ENCODE measurements around the gene CYYR1.
A peak's percentile ranks its signal among the peaks of the same experiment; 100 is the strongest.

CYYR1 gene

DNA sequence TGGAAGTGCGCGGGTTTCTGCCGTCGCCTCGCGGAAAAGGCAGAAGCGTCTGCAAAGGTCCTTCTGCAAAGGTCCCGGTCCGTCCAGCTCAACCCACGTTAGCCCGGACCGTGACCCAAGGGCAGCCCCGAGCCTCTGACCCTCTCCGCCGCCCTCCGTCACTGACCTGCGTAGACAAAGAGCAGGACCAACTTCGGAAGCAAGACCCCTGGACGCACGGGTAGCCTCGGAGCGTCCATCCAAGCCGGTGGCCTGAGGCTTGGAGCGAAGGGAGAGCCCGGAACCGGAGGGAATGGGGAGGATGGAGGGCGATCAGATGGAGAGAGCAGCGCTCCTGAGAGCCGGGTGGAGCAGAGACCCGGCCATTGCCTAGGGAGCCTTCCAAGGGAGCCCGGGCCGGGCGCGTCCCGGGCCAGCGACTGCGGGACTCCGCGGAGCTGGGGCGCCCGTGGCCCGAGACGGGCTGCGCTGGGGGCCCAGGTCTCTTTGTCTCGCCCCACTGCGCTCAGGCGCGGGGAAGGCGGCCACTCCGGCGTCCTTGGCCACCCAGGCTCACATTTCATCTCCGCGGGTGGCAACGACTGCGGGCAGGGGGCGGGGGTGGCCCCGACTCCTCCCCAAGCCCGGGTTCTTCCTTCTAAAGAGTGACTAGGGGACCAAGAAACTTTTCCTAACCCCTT, at the start of gene CYYR1:
TSS of gene CYYR1 (minus strand) at position 585 of the 680 bp plus-strand sequence. CDS start at position 239, 346 bp downstream.
- DNase-seq, result peak in 1 of 51 donors; percentile 2

DNA sequence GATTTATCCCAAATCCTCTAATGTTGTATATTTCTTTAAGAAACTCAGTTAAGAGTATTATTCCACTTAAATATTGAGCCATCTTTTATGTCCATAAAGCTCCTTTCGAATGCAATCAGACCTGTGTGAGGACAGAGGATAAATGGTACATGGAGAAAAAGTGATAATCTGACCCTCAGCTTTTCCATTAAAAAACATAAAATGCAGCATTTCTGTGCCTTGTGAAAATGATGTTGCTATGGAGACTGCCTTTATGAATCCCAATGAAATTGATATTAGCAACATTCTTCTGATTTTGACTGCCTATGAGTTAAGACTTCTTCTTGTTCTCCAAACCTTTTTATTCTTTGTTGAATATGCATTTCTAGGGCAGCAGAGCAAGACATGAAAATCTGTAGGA, 44.1 kb upstream of the CYYR1 start:
- DNase-seq, result no peak

DNA sequence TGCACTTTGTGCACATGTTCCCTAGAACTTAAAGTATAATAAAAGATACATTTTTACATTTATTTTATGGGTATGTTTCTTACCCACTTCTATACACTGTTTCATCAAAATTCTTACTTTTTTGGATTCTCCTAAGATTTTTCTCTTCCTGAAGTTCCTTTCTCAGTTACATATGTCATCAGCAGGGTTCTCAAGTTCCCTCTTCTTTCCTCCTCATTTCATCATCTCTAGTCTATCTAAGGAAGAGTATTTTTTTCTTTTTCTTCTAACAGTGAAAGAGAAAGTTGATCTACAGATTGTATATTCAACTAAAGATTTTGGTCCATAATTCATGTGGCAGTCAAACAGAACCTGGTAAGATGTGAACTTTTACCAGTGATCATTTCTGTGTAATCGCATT, 41.2 kb upstream of the CYYR1 start:
- no peak for DNase-seq

DNA sequence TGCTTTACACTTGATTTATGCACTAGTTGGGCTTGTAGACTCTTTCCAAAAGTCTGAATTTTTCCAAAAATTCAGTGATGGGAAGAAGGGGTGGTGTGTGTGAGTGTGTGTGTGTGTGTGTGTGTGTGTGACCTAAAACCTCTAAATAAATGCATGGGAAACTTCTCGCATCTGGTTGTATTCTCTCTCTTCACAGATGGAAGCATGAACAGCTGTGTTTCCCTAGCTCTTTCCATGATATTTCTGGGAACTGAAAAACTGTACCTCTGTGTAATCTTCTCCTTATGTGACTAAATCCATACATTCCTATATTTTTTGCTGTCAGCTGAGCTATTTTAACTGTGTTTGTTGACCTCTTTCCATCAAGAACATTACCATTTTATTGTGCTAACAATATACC, 26.2 kb upstream of the CYYR1 start:
- no peak for DNase-seq

DNA sequence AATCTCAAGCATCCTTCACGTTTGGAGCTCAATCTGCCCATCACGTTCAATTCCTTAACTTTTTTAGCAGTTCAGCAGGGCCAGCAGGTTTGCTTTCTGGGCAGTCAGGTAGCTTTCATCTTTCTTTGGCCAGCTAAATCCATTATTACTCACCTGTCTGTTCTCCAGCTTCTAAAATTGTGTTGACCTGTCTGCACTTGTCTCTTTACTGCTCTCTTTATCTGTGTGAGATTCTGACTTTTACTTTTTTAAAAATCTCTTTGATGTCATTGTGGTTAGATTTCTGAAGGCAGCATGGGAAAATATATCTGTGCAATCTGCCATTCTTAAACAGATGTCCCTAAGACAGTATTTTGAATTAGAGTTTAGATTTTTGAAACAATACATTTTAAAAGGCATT, 24.9 kb upstream of the CYYR1 start:
- no peak for DNase-seq

DNA sequence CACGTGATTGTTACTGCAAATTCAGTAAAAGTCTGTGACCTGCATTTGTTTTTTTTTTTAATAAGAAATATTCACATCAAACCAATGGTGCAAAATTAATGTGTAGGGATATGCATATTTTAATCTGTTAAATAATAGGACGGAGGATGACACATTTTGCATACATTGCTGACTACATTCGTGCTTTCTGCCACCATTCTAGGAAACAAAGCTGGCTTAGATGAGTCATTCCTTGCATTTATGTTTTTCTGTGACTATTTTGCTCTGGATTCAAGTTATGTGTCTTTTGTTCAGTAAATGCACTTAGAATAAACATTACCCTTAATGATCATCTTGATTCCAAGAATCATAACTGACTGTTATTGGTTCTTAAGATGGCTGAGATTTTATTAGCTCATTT, 23.9 kb upstream of the CYYR1 start:
- no peak for DNase-seq

DNA sequence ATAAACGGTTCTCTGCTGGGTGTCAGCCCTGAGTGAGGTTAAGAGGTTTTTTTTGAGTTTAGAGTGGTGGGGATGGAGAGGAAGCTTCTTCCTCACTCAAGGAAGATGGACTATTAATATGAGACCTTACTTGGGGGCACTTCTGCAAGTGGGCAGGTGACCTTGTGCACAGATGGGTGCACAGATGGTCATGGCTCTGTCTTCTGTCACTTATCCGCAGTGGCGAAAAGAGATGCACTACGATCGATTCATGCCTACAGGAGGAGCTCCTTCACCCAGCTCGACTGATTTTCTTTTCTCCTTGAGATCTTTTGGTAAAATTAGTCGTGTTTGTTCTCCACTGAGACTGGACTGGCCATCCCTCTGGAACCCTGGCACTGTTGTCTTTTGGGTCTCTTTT, 22.9 kb upstream of the CYYR1 start:
- no peak for DNase-seq

DNA sequence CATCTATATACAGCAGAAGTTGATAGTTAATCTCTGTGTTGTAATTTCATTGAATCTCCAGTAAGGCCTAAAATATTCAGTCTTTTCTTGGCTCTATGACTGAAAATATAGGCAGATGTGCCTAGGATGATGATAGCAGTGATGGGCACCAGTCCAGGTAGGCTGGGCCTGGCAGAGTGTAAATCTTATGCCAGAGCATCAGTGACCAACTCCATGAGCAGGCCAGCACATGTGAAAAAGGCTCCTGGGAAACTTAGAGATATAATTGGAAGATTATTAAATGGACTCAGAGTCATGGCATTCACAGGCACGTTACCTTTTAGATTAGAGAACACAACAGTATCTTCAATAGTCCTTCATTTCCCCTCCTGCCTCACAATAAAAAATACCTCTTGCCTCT, 20.7 kb upstream of the CYYR1 start:
- DNase-seq, result no peak

DNA sequence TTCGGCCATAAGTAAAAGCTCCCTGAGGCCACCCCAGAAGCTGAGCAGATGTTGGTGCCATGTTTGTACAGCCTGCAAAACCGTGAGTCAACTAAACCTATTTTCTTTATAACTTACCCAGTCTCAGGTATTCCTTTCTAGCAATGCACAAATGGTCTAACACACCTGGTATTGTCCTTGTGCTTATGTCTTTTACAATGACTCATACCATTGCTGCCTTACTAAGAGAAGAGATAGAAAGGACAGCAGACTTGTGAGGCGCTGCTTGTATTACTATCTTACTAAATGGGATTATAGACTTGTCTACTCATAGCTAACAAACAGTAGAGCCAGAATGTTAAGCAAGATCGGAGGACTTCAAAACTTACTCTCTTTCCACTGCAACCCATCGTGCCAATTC, 18.5 kb upstream of the CYYR1 start:
- DNase-seq, result no peak

DNA sequence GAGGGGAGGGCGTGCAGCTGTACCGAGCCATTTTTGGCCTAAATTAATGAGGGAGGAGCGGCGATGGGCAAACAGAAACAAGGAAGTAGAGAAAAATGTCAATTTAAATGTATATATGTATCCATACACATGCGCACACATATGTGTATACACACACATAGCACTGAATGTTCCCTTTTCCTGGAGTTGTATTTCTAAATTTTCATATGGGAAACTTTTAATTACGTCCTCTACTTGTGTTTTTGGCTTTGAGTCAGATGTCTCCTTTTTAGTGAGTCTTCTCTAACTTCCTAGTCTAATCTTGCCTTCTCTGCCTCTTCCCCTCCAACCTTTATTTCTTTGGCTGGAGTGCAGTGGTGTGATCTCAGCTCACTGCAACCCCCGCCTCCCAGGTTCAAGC, 15.4 kb upstream of the CYYR1 start:
- no peak for DNase-seq

DNA sequence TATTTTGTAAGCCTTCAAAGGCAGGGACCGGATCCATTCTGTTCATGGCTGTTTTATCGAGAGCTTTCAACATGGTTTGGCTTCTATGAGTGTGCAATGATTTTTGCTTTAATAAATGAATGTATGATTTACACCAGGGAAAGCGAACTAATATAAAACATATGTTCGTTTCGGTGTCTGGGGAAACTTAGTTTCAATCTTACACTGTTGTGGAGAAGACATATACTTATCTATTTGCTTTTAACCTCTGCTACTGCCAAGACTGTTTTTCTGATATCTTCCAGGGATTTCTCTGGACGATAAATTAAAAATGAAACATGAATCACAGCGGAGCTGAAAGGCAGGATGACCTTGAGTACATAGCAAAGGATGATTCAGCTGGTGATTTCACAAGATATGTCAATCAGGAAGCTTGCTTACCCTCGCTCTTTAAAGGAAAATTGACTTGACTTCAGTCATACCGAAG, 14.7 kb upstream of the CYYR1 start:
- no peak for DNase-seq

DNA sequence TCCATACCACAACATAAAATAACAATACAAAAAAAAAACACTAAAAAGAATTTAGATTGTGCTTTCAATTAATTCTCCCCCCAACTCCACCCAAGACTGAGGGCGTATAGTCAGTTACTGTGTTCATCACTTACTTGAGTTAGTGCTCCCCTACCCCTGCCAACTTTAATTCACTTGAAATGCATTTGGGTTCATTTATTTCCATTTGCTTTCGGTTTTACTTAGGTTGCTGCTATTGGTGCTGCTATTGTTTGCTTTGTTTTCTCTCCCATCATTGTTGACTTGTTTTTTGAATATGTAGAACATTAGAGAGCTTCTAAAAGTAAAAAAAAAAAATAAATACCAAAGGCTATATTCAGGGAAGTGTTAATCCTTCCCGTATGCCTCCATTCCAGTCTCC, 10.7 kb upstream of the CYYR1 start:
- DNase-seq, result no peak

DNA sequence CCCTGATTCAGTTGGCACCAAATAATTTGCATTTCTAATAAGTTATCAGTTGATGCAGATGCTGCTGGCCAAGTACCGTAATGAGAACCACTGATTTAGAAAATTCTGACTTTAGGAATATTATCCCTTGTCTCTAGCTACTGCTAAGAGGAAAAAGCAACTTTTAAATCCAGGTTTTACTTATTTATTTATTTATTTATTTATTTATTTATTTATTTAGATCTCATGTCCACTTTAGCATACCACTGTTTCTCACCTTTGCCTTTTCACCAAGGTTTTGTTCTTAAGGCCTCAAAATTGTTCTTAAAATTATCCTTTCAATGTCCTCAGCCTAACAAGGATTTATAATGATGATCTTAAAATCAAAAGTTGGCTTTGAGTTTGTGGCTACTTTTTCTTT, 8.7 kb upstream of the CYYR1 start:
- DNase-seq, result no peak

DNA sequence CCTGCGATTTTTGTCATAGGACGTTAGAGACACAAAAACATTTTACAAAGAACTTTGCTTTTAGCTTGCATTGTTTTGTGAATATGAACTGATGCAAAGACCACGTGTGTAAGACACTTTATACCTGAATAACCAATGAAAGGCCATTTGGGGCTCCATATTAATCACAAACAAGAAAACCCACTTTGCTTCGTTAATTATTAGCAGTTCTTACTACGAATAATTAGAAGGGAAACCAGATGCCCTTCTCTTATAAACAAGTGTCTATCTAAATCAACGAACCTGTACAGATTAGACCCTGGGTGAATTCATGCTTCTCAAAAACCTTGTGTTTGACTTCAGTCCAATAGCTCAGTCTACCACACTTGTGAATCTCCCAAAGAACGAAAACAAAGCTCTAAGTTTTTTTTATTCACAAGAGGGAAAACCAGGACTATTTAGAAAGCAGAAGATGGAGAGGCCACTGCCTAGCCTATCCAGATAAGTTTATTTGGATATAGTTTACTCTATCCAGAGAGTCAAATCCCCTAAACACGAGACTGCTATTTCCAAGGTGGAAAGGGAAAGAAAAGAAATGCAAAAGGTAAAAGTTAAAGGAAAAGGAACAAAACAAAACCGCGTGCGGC, 897 bp downstream of the CYYR1 start:
- no peak for DNase-seq

DNA sequence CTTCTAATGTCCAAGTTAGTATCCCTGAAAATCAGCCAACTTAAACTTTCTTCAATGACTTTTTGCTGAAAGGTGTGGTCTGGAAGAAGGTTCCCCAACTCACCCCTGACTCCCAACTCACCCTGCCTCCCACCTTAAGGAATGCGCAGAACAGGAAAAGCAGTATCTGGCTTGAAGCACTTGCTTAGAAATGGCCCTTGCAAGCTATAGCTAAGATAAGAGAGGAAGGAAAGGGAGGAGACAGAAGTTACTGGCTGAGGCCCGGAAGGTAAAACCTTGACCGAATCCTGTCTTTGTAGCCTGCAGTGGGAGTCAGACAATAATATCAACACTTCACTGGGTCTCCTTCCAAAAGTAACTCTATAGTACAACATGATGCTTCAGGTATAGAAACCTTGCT, 2.9 kb downstream of the CYYR1 start:
- DNase-seq, result no peak

DNA sequence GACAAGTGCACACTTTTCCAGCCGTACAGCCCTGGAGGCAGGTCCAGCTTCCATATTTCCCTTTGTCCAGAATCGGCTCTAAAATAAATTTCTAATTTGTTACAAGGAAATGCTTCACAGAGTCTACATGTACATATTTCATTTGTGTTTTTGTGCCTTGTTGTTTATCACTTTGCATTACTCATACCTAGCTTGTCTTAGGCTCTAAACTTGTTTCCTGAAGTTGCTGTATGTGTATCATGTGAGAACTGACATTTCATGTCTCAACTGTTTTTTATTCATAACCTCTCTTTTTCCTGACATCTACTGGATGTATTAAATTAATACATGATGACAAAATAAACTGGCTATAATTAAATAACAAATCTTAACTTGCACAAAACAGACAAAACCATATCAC, 7.5 kb downstream of the CYYR1 start:
- DNase-seq, result no peak

DNA sequence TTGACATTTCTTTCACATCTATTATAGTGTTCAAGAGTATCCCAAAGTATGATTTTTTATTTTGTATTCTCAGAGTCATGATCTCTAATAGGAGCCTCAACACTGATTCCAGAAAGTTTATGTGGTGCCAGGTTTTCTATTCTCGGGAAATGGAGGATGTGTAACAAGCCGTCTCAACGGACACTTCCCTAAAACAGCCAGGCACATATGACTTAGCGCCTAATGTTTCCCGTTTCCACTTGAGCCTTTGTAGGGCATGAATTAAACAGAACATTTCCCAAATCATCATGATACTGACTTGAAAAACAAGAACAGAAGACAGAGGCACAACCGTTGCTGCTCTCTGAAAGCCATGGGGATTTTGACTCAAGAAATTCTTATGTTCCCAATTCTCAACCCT, 8.0 kb downstream of the CYYR1 start:
- DNase-seq, result peak in 1 of 51 donors; percentile 21

DNA sequence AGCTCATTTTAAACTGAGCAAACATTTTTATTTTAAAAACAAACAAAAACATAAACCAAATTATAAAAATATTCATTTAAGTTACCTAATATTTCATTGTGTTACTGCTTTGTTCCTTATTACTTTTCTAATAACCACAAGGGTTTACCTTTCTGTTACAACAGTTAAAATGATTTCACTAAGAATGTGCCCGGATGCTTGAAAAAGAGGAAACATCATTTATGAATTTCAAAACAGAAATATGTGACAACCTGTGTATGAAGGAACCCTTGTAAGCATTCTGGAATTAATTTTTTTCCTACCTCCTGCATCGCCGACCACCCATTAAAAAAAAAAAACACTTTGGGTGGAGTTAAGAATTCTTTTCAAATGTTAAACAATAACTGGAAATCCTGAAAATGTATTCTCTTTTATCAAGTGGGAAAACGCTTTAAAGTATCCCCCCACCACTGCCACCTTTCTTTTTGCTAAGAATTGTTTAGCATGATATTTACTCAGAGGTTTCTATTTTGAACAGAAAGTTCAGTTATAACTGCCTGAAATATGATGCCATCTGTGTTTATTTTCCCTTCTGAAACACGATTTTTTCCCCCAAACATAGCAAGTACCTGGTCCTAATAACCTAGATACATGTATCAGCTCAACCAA, 9.1 kb downstream of the CYYR1 start:
- no peak for DNase-seq

DNA sequence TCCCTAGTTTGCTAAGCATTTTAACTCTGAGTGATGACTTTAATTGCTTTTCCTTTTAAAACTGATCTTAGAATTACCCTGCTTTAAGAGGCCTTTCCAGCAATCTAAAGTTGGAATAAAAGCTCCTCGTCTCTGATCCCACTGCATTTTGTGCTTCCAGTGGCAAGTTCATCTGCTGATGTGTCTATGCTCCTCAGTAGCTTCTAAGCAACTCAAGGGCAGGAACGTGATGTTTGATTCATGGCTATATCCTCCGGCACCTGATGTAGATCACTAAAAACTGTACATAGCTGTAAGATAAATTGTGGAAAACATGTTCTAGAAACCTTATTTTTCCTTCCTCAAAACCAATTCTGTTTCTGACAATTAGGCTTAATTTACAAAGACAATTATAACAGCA, 12.5 kb downstream of the CYYR1 start:
- DNase-seq, result no peak

DNA sequence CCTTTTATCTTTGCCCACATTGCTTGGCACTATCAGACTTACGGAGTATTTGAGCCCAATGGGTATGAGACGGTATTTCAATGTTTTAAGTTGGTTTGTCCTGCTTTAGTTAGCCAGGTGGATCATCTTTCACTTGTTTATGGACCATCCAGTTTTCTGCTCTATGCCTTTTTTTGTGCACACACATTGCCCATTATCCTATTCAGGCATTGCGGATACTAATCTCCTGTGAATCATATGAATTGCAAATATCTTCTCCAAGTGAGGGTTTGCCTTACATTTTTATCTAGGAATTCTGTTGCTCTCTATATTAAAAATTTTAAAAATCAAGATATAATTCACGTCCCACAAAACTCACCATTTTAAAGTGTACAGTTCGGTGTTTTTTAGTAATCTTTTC, 14.0 kb downstream of the CYYR1 start:
- no peak for DNase-seq

DNA sequence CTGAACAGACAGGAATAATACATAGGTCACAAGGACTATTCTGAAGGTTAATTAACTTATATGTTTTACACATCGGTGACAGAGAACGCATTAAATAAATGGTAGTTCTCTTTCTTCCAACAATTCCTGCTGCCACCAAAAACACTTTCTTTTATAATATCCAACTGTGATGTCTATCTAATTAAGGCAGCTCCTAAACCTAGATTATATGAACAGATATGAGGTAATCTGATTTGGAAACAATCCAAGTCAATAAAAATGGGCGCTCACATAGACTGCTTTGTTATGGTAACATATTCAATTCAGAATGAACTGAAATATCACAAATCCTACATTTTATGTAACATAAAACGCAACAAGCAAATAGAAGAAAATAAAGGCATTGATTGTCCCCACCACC, 16.0 kb downstream of the CYYR1 start:
- no peak for DNase-seq

DNA sequence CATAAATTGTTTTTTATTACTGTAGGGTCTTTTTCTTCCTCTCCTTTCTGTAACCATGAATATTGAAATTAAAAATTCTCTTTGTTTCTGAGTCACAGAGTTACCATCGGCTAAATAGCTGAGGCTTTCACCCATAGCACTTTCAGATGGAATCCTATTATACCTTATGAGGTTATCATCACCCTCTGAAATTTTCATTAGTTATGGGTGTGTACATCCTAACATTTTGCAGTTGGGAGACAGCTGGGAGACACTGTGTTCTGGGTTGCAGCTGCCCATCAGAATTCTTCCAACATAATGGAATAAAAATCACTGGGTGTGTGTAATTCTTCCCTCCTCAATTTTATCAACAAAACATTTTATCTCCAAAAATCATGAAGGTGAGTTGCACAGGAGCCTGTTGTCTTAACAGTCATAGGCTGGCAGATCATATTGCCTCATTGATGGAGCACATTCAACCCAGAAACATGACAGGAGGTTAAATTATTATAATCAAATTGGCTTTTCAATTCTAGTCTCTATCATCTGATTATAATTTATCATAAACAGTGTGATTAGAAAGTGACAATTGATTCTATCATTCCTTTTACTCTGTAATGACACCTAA, 17.4 kb downstream of the CYYR1 start:
- no peak for DNase-seq

DNA sequence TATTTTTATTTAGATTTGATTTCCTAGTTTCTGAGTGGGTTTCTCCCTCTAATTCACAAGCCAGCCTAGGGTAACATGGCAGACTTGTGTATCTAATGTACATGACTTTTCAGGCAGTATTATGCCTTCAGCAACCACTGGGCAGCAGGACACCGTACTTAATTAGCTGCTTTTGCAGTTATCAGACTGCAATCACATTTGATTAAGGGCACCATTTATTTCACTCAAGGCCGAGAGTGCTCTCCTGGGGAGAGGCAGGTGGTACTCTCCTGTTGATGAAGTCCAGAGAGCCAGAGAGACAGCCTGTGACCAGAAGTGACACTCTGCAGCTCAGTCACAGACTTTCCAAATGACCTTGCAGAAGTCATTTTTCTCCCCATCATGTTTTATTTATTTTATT, 18.7 kb downstream of the CYYR1 start:
- DNase-seq, result no peak
